Keratinocyte (primary cell): ENCODE results near the gene POLR1G. TPM values are rescaled to one million over a fixed set of nuclear protein-coding genes. Genes with fewer than 3 reads are reported as not detected.
A peak's percentile ranks its signal among the peaks of the same experiment; 100 is the strongest.

Source experiments
- DNase-seq: peaks from one replicate; pipeline ENCODE4 v3.0.0-alpha.2; 2011; ENCODE audit warnings: low read depth, missing footprints, low spot score
- FAIRE-seq: peaks from 2 replicates; lab custom pipeline; 2011; peaks lifted over from hg19 to GRCh38; lab: Jason Lieb, UNC
- H2AFZ ChIP-seq: 2 replicates; pipeline ENCODE4 v1.6.0; 2012; ENCODE audit warnings: low read length, control low read depth, inconsistent platforms; ENCODE audit not compliant: control insufficient read depth
- H3K27ac ChIP-seq: 2 replicates; pipeline ENCODE4 v1.5.1; 2011; ENCODE audit warnings: low read length; ENCODE audit not compliant: control insufficient read depth, insufficient read depth
- H3K27me3 ChIP-seq: 3 replicates; pipeline ENCODE4 v1.6.0; 2011; ENCODE audit warnings: low read length; ENCODE audit not compliant: control insufficient read depth, insufficient read depth; ENCODE audit errors: extremely low read depth
- H3K36me3 ChIP-seq, 2 experiments: 2 replicates in 1 of 2; 3 replicates in 1 of 2; pipeline ENCODE4 v1.5.1; 2011; ENCODE audit warnings: low read length in 2 of 2, mild to moderate bottlenecking in 1 of 2; ENCODE audit not compliant: control insufficient read depth in 2 of 2, insufficient read depth in 2 of 2; ENCODE audit errors: extremely low read depth in 1 of 2
- H3K4me1 ChIP-seq: 3 replicates; pipeline ENCODE4 v1.5.1; 2011; ENCODE audit warnings: low read length; ENCODE audit not compliant: control insufficient read depth, insufficient read depth; ENCODE audit errors: extremely low read depth
- H3K4me2 ChIP-seq: 3 replicates; pipeline ENCODE4 v1.6.0; 2011; ENCODE audit warnings: low read depth, low read length; ENCODE audit not compliant: control insufficient read depth, insufficient read depth; ENCODE audit errors: extremely low read depth
- H3K4me3 ChIP-seq, 3 experiments: fragments of 200-600 bp in 1 of 3; sonication (generic) in 1 of 3; 2 replicates in 2 of 3; 3 replicates in 1 of 3; pipeline ENCODE4 v1.5.1; 2011 to 2016; ENCODE audit warnings: low read length in 3 of 3, mild to moderate bottlenecking in 3 of 3, control low read depth in 2 of 3, inconsistent platforms in 1 of 3, low read depth in 1 of 3, mixed read lengths in 1 of 3, mixed run types in 1 of 3, moderate library complexity in 1 of 3; ENCODE audit not compliant: control insufficient read depth in 2 of 3, insufficient read depth in 2 of 3; ENCODE audit errors: extremely low read depth in 1 of 3
- H3K79me2 ChIP-seq: 2 replicates; pipeline ENCODE4 v1.6.0; 2012; ENCODE audit warnings: low read length; ENCODE audit not compliant: control insufficient read depth, insufficient read depth
- H3K9ac ChIP-seq: 3 replicates; pipeline ENCODE4 v1.6.0; 2011; ENCODE audit warnings: low read length; ENCODE audit not compliant: control insufficient read depth, insufficient read depth; ENCODE audit errors: extremely low read depth
- H3K9me1 ChIP-seq: 3 replicates; pipeline ENCODE4 v1.6.0; 2011; ENCODE audit warnings: low read length; ENCODE audit not compliant: control insufficient read depth, insufficient read depth; ENCODE audit errors: extremely low read depth
- H3K9me3 ChIP-seq: 2 replicates; pipeline ENCODE4 v1.5.1; 2012; ENCODE audit warnings: low read depth, low read length; ENCODE audit not compliant: control insufficient read depth
- H4K20me1 ChIP-seq: 3 replicates; pipeline ENCODE4 v1.6.0; 2011; ENCODE audit warnings: low read length; ENCODE audit not compliant: control insufficient read depth, insufficient read depth; ENCODE audit errors: extremely low read depth
- EZH2 ChIP-seq: IDR thresholded peaks from one replicate; pipeline ENCODE4 v1.6.1; 2012; ENCODE audit warnings: inconsistent platforms, mild to moderate bottlenecking, low read length, moderate library complexity
- dilution Hi-C: fragments of 300-500 bp; cut with MboI; formaldehyde crosslinking; loops from one replicate; pipeline ENCODE4 v1.7.0; 2020; ENCODE audit warnings: low sequenced_read_pairs; ENCODE audit not compliant: extremely low pct_ligation_motif_present
- polyA plus RNA-seq, 5 experiments: library from polyadenylated mRNA; depleted of rRNA in 3 of 5; stranded (reverse) in 3 of 5; stranded (forward) in 1 of 5; unstranded in 1 of 5; fragments of >200 nt; gene quantifications; 1 replicate in 1 of 5; 2 replicates in 3 of 5; 3 replicates in 1 of 5; pipeline versions ENCODE4 v1.2.1 to v1.2.3, GENCODE V29; 2011 to 2012; ENCODE audit warnings: missing spikeins in 2 of 5, low read depth in 1 of 5, low replicate concordance in 1 of 5
- TF ChIP-seq, protein P1 (sequence below), 3 experiments: IDR thresholded peaks in 1 of 3; conservative IDR thresholded peaks in 1 of 3; optimal IDR thresholded peaks in 1 of 3; 2 replicates in 2 of 3; 3 replicates in 1 of 3; pipeline versions ENCODE3 to v1.5.1; 2011; ENCODE audit warnings: low read length in 3 of 3, mild to moderate bottlenecking in 3 of 3, moderate library complexity in 2 of 3, control low read depth in 1 of 3, inconsistent platforms in 1 of 3; ENCODE audit not compliant: insufficient read depth in 2 of 3; ENCODE audit errors: extremely low read depth in 1 of 3

The POLR1G gene
- polyA plus RNA-seq, 1 donor (not counting 4 experiments of a cell fraction or from before 2014, with no cell fraction given): 9.8 TPM

DNA sequence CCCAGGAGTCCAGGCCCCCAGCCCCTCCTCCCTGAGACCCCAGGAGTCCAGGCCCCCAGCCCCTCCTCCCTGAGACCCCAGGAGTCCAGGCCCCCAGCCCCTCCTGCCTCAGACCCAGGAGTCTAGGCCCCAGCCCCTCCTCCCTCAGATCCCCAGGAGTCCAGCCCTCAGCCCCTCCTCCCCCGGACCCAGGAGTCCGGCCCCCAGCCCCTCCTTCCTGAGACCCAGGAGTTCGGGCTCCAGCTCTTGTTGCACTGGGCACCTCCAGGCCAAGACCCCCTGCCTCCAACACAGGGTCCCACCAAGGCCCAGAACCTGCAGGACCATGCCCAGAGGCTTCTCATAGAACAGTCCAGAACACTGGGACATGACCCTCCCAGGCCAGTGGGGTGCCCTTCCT is 13.5 kb downstream of the POLR1G start:
- Histone ChIP-seq H2AFZ (no peak overlapping the region), H3K4me2 (no peak overlapping the region), H3K9ac (no peak overlapping the region), H3K4me1 (peaks cover 24% of the 10 kb centered on the region), H3K9me3 (no peaks in the 10 kb centered on the region), H3K79me2 (peaks cover 56% of the 10 kb centered on the region), H3K4me3 (no peak overlapping the region), H3K9me1 (no peaks in the 10 kb centered on the region), H3K36me3 (peaks cover 38 to 41% of the 10 kb centered on the region in 2 experiments), H3K27me3 (no peaks in the 10 kb centered on the region), H4K20me1 (no peaks in the 10 kb centered on the region), H3K27ac (no peak overlapping the region)
- no peak for TF ChIP-seq EZH2
- TF ChIP-seq, protein P1, sequence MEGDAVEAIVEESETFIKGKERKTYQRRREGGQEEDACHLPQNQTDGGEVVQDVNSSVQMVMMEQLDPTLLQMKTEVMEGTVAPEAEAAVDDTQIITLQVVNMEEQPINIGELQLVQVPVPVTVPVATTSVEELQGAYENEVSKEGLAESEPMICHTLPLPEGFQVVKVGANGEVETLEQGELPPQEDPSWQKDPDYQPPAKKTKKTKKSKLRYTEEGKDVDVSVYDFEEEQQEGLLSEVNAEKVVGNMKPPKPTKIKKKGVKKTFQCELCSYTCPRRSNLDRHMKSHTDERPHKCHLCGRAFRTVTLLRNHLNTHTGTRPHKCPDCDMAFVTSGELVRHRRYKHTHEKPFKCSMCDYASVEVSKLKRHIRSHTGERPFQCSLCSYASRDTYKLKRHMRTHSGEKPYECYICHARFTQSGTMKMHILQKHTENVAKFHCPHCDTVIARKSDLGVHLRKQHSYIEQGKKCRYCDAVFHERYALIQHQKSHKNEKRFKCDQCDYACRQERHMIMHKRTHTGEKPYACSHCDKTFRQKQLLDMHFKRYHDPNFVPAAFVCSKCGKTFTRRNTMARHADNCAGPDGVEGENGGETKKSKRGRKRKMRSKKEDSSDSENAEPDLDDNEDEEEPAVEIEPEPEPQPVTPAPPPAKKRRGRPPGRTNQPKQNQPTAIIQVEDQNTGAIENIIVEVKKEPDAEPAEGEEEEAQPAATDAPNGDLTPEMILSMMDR (optimal IDR thresholded peaks at IDR 0.05 in 1 of 3, IDR thresholded peaks at IDR 0.05 in 1 of 3, conservative IDR thresholded peaks at IDR 0.05 in 1 of 3; ENCODE audit: extremely low read depth in 1 of 3, insufficient read depth in 2 of 3, low read length in 3 of 3): no peak
- no peak for DNase-seq
- dilution Hi-C loops: no loop called here
- no peak for FAIRE-seq

DNA sequence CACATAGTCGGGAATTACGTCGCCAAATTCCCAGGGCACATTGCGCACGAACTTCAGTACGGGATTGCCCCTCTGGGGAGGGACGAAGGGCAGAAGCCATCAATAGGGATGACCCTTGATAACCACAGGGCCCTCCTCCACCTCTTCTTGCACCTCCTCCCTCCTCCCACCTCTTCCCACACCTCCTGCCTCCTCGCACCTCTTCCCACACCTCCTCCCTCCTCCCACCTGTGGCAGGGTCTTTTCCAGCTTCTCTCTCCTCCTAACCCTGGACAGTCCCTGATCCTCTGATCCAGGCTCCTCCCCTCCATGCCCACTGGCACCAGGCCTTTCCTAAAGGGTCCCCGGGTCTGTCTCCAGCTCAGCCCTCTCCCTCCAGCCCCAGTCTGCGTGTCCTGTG is 13.9 kb downstream of the POLR1G start:
- Histone ChIP-seq H3K79me2 (peaks cover 56% of the 10 kb centered on the region), H3K4me3 (no peak overlapping the region), H3K9me1 (no peaks in the 10 kb centered on the region), H3K4me1 (peaks cover 29% of the 10 kb centered on the region), H3K36me3 (peaks cover 38 to 40% of the 10 kb centered on the region in 2 experiments), H3K27ac (no peak overlapping the region), H3K9ac (no peak overlapping the region), H2AFZ (no peak overlapping the region), H3K27me3 (no peaks in the 10 kb centered on the region), H3K4me2 (peak overlapping the region; percentile 35), H4K20me1 (no peaks in the 10 kb centered on the region), H3K9me3 (no peaks in the 10 kb centered on the region)
- no peak for TF ChIP-seq EZH2
- TF ChIP-seq, protein P1 (optimal IDR thresholded peaks at IDR 0.05 in 1 of 3, IDR thresholded peaks at IDR 0.05 in 1 of 3, conservative IDR thresholded peaks at IDR 0.05 in 1 of 3; ENCODE audit: extremely low read depth in 1 of 3, insufficient read depth in 2 of 3, low read length in 3 of 3): no peak
- DNase-seq (no peak), FAIRE-seq (no peak)
- dilution Hi-C loops: no loop called here
